H1 (cell line): ENCODE measurements around the gene BABAM2. TPM values are rescaled to one million over a fixed set of nuclear protein-coding genes. Genes with fewer than 3 reads are reported as not detected.

ENCODE experiments used
- CTCF ChIA-PET: fragments of 300-600 bp; sonication (Branson Sonifier 250); formaldehyde crosslinking; loops from one replicate; lab custom pipeline; 2021; ENCODE audit not compliant: partially characterized antibody; lab: Charles Lee
- POLR2A ChIA-PET: fragments of 300-600 bp; sonication (Branson Sonifier 250); formaldehyde crosslinking; loops from one replicate; lab custom pipeline; 2021; ENCODE audit warnings: inconsistent platforms; ENCODE audit not compliant: partially characterized antibody; lab: Charles Lee
- DNase-seq, 2 experiments: peaks; one replicate each; pipeline versions ENCODE4 v3.0.0 to v3.0.0-alpha.2; 2010 to 2022; ENCODE audit warnings: low spot score in 2 of 2, low read depth in 1 of 2, mixed read lengths in 1 of 2
- FAIRE-seq: peaks from 2 replicates; lab custom pipeline; 2011; peaks lifted over from hg19 to GRCh38; lab: Jason Lieb, UNC
- H2AFZ ChIP-seq: 2 replicates; pipeline ENCODE4 v1.8.1; 2012; ENCODE audit warnings: low read length, inconsistent platforms
- H2AK5ac ChIP-seq: 2 replicates; pipeline ENCODE4 v1.6.1; 2013; ENCODE audit warnings: low read depth, low read length
- H2BK120ac ChIP-seq: replicated peaks from 2 replicates; pipeline ENCODE3; 2013; ENCODE audit warnings: low read depth, low read length, inconsistent platforms
- H2BK12ac ChIP-seq: 2 replicates; pipeline ENCODE4 v1.6.1; 2013; ENCODE audit warnings: low read depth, low read length
- H2BK15ac ChIP-seq: 2 replicates; pipeline ENCODE4 v1.6.1; 2013; ENCODE audit warnings: low read length
- H2BK20ac ChIP-seq: 2 replicates; pipeline ENCODE4 v1.6.1; 2013; ENCODE audit warnings: low read length
- H2BK5ac ChIP-seq: 2 replicates; pipeline ENCODE4 v1.6.1; 2013; ENCODE audit warnings: low read depth, low read length
- H3K14ac ChIP-seq: 2 replicates; pipeline ENCODE4 v1.6.1; 2013; ENCODE audit warnings: inconsistent platforms; ENCODE audit not compliant: insufficient read length
- H3K18ac ChIP-seq: 2 replicates; pipeline ENCODE4 v1.6.1; 2013; ENCODE audit warnings: low read length; ENCODE audit errors: extremely low read depth
- H3K23ac ChIP-seq: 2 replicates; pipeline ENCODE4 v1.6.1; 2013; ENCODE audit warnings: inconsistent platforms; ENCODE audit not compliant: insufficient read length
- H3K23me2 ChIP-seq: 2 replicates; pipeline ENCODE4 v1.6.1; 2013; ENCODE audit warnings: low read depth, low read length
- H3K27ac ChIP-seq: 2 replicates; pipeline ENCODE4 v1.6.1; 2011; ENCODE audit warnings: low read depth, low read length, inconsistent platforms
- H3K27me3 ChIP-seq, 4 experiments: replicated peaks in 1 of 4; 1 replicate in 1 of 4; 2 replicates in 3 of 4; pipeline versions ENCODE4 v1.6.1 to v1.8.1; 2011 to 2013; ENCODE audit warnings: low read length in 3 of 4, mild to moderate bottlenecking in 3 of 4, inconsistent platforms in 2 of 4, mixed read lengths in 2 of 4, moderate library complexity in 1 of 4; ENCODE audit not compliant: control insufficient read depth in 3 of 4, insufficient read depth in 3 of 4; ENCODE audit errors: extremely low read depth in 1 of 4
- H3K36me3 ChIP-seq, 4 experiments: 2 replicates each; pipeline versions ENCODE4 v1.6.1 to v1.8.1; 2011 to 2013; ENCODE audit warnings: mild to moderate bottlenecking in 4 of 4, low read length in 3 of 4, moderate library complexity in 2 of 4, control low read depth in 1 of 4, inconsistent platforms in 1 of 4; ENCODE audit not compliant: insufficient read depth in 4 of 4, control insufficient read depth in 2 of 4
- H3K4ac ChIP-seq: replicated peaks from 2 replicates; pipeline ENCODE3; 2013; ENCODE audit warnings: low read length, low read depth, mixed read lengths, inconsistent platforms; ENCODE audit not compliant: insufficient read length
- H3K4me1 ChIP-seq, 4 experiments: replicated peaks in 1 of 4; 1 replicate in 1 of 4; 2 replicates in 3 of 4; pipeline versions ENCODE4 v1.6.1 to v1.8.1; 2011 to 2013; ENCODE audit warnings: low read length in 3 of 4, inconsistent platforms in 2 of 4, mixed read lengths in 1 of 4; ENCODE audit not compliant: insufficient read depth in 4 of 4, control insufficient read depth in 3 of 4
- H3K4me2 ChIP-seq, 2 experiments: 2 replicates each; pipeline versions ENCODE4 v1.6.1 to v1.8.1; 2011 to 2013; ENCODE audit warnings: low read depth in 2 of 2, low read length in 2 of 2, control low read depth in 1 of 2, inconsistent platforms in 1 of 2, mild to moderate bottlenecking in 1 of 2; ENCODE audit not compliant: insufficient read depth in 1 of 2
- H3K4me3 ChIP-seq, 4 experiments: fragments of 200-600, 300-600 bp in 1 of 4; sonication (generic), shearing (Covaris generic), sonication (Bioruptor Twin) in 1 of 4; 2 replicates each; pipeline versions ENCODE4 v1.5.1 to v1.8.1; 2011 to 2016; ENCODE audit warnings: low read length in 4 of 4, low read depth in 3 of 4, control low read depth in 2 of 4, inconsistent platforms in 2 of 4, mild to moderate bottlenecking in 2 of 4, mixed read lengths in 1 of 4, moderate library complexity in 1 of 4; ENCODE audit not compliant: insufficient read depth in 2 of 4; ENCODE audit errors: extremely low read depth in 1 of 4
- H3K56ac ChIP-seq: replicated peaks from 2 replicates; pipeline ENCODE3; 2013; ENCODE audit warnings: low read depth, mild to moderate bottlenecking, mixed read lengths, low read length, inconsistent platforms; ENCODE audit not compliant: insufficient read length
- H3K79me1 ChIP-seq: 2 replicates; pipeline ENCODE4 v1.6.1; 2013; ENCODE audit warnings: low read depth, low read length, control low read depth
- H3K79me2 ChIP-seq, 2 experiments: 2 replicates each; pipeline versions ENCODE4 v1.6.1 to v1.8.1; 2012 to 2013; ENCODE audit warnings: low read length in 2 of 2, mild to moderate bottlenecking in 2 of 2, inconsistent platforms in 1 of 2; ENCODE audit not compliant: insufficient read depth in 2 of 2, control insufficient read depth in 1 of 2
- H3K9ac ChIP-seq, 4 experiments: replicated peaks in 1 of 4; 1 replicate in 1 of 4; 2 replicates in 3 of 4; pipeline versions ENCODE4 v1.6.1 to v1.8.1; 2011 to 2013; ENCODE audit warnings: low read depth in 3 of 4, low read length in 3 of 4, control low read depth in 2 of 4, mild to moderate bottlenecking in 2 of 4, moderate library complexity in 2 of 4, inconsistent platforms in 1 of 4; ENCODE audit errors: extremely low read depth in 1 of 4
- H3K9me3 ChIP-seq, 2 experiments: 2 replicates each; pipeline versions ENCODE4 v1.6.1 to v1.8.1; 2012 to 2013; ENCODE audit warnings: mild to moderate bottlenecking in 2 of 2, moderate library complexity in 2 of 2, control low read depth in 1 of 2, inconsistent platforms in 1 of 2, low read depth in 1 of 2, low read length in 1 of 2, mixed read lengths in 1 of 2; ENCODE audit not compliant: insufficient read depth in 2 of 2
- H4K20me1 ChIP-seq, 2 experiments: replicated peaks in 1 of 2; 2 replicates each; pipeline versions ENCODE3 to v1.8.1; 2011 to 2013; ENCODE audit warnings: inconsistent platforms in 2 of 2, low read length in 2 of 2, mild to moderate bottlenecking in 1 of 2; ENCODE audit not compliant: insufficient read depth in 2 of 2, control insufficient read depth in 1 of 2
- H4K5ac ChIP-seq: 2 replicates; pipeline ENCODE4 v1.6.1; 2013; ENCODE audit warnings: low read length, low read depth, mixed read lengths, inconsistent platforms; ENCODE audit not compliant: insufficient read length
- H4K8ac ChIP-seq: 2 replicates; pipeline ENCODE4 v1.8.0; 2013; ENCODE audit warnings: mild to moderate bottlenecking, moderate library complexity, low read length, inconsistent platforms; ENCODE audit not compliant: insufficient read depth; ENCODE audit errors: extremely low read depth
- H4K91ac ChIP-seq: replicated peaks from 2 replicates; pipeline ENCODE3; 2013; ENCODE audit warnings: low read length, mixed read lengths, inconsistent platforms; ENCODE audit not compliant: insufficient read length
- BACH1 ChIP-seq: IDR thresholded peaks from 2 replicates; pipeline ENCODE4 v1.6.1; 2012; ENCODE audit warnings: low read length, improper control_type of control experiment
- BCL11A ChIP-seq, 2 experiments: IDR thresholded peaks; one replicate each; pipeline ENCODE4 v1.6.1; 2011; ENCODE audit warnings: low read depth in 2 of 2, low read length in 2 of 2, mild to moderate bottlenecking in 2 of 2
- CTBP2 ChIP-seq: IDR thresholded peaks from 2 replicates; pipeline ENCODE4 v1.7.0; 2011; ENCODE audit warnings: borderline replicate concordance, mild to moderate bottlenecking, moderate library complexity, mixed read lengths, low read length; ENCODE audit not compliant: insufficient read depth, insufficient read length
- E2F6 ChIP-seq: IDR thresholded peaks from 2 replicates; pipeline ENCODE4 v1.6.1; 2012; ENCODE audit warnings: inconsistent platforms
- EP300 ChIP-seq, 2 experiments: IDR thresholded peaks; 1 replicate in 1 of 2; 2 replicates in 1 of 2; pipeline ENCODE4 v1.6.1; 2011 to 2012; ENCODE audit warnings: low read depth in 2 of 2, low read length in 2 of 2, mild to moderate bottlenecking in 2 of 2, borderline replicate concordance in 1 of 2, inconsistent platforms in 1 of 2, moderate library complexity in 1 of 2
- HDAC2 ChIP-seq, 2 experiments: fragments of 300-600 bp in 1 of 2; sonication (generic) in 1 of 2; IDR thresholded peaks; 2 replicates each; pipeline ENCODE4 v1.6.1; 2011 to 2012; ENCODE audit warnings: low read depth in 2 of 2, low read length in 2 of 2, mild to moderate bottlenecking in 2 of 2, moderate library complexity in 2 of 2, borderline replicate concordance in 1 of 2, inconsistent platforms in 1 of 2
- JUN ChIP-seq: IDR thresholded peaks from 2 replicates; pipeline ENCODE4 v1.6.1; 2011; ENCODE audit warnings: low read depth, mild to moderate bottlenecking, improper control_type of control experiment, low read length
- JUND ChIP-seq: IDR thresholded peaks from 2 replicates; pipeline ENCODE4 v1.6.1; 2011; ENCODE audit warnings: mild to moderate bottlenecking, improper control_type of control experiment, low read length
- MAX ChIP-seq: IDR thresholded peaks from 2 replicates; pipeline ENCODE4 v1.6.1; 2012; ENCODE audit warnings: inconsistent platforms
- RBBP5 ChIP-seq: IDR thresholded peaks from 2 replicates; pipeline ENCODE4 v1.7.1; 2012; ENCODE audit warnings: low read depth, mild to moderate bottlenecking, inconsistent platforms, low read length, moderate library complexity, borderline replicate concordance
- TEAD4 ChIP-seq: IDR thresholded peaks from 2 replicates; pipeline ENCODE4 v1.6.1; 2012; ENCODE audit warnings: low read depth, low read length, inconsistent platforms, mixed read lengths
- WGBS, 2 experiments: shearing (Covaris generic) in 1 of 2; methylation state at CpG; one replicate each; pipeline versions ENCODE4 v1.1.6 to v1.1.7; 2013 to 2015; ENCODE audit warnings: low lambda C conversion rate in 2 of 2, mixed read lengths in 2 of 2, inconsistent platforms in 1 of 2, low coverage in 1 of 2, missing lambda C conversion rate in 1 of 2; ENCODE audit not compliant: insufficient replicate concordance in 2 of 2, insufficient coverage in 1 of 2, insufficient read length in 1 of 2; ENCODE audit errors: extremely low coverage in 1 of 2, missing lambda C conversion rate in 1 of 2; 5-methylcytosine and 5-hydroxymethylcytosine counted together
- polyA plus RNA-seq, 7 experiments: library from polyadenylated mRNA; depleted of rRNA in 3 of 7; stranded (reverse) in 5 of 7; unstranded in 2 of 7; fragments of >200 nt in 5 of 7; fragments of 200-250 nt in 2 of 7; gene quantifications; 1 replicate in 5 of 7; 2 replicates in 1 of 7; 4 replicates in 1 of 7; pipeline versions ENCODE4 v1.2.1 to v1.2.3, GENCODE V29; 2011 to 2013; ENCODE audit warnings: missing spikeins in 2 of 7, mixed read lengths in 2 of 7
- total RNA-seq: library from RNA; stranded (reverse); fragmentation: NEBNext Ultra II Directional; extraction: Animal tissue kit (Norgen Biotek cat#: 25700); gene quantifications from 2 replicates; pipeline ENCODE4 v1.2.1, GENCODE V29; 2021

The BABAM2 gene
- total and polyA plus RNA-seq, 2 of the 8 experiments (the other 6 are each of a cell fraction or from before 2014, with no cell fraction given), result 15.8 to 20.9 TPM

- no peak overlapping the region for H4K91ac ChIP-seq
- no peak for DNase-seq
- ChIA-PET POLR2A (no interaction called here), CTCF (no interaction called here)
- H4K5ac ChIP-seq, result no peak overlapping the region
- no peaks in the 10 kb centered on the region for H3K9me3 ChIP-seq
- no peak overlapping the region for H3K23ac ChIP-seq
- H3K18ac ChIP-seq, result no peak overlapping the region
- no peaks in the 10 kb centered on the region for H3K36me3 ChIP-seq
- H3K79me1 ChIP-seq, result no peaks in the 10 kb centered on the region
- H3K79me2 ChIP-seq, result no peaks in the 10 kb centered on the region
- H3K4me1 ChIP-seq, result peaks cover 0 to 3% (median 3%) of the 10 kb centered on the region in 4 experiments; a peak in 4 of 7 replicates
- H2BK15ac ChIP-seq, result no peak overlapping the region
- no peak overlapping the region for H2BK5ac ChIP-seq
- H2BK20ac ChIP-seq, result no peak overlapping the region
- H3K9ac ChIP-seq, result no peak overlapping the region
- no peak for FAIRE-seq
- H3K14ac ChIP-seq, result no peak overlapping the region
- no peak overlapping the region for H3K27ac ChIP-seq
- no peaks in the 10 kb centered on the region for H4K20me1 ChIP-seq
- H2BK120ac ChIP-seq, result no peak overlapping the region
- no peak overlapping the region for H2AFZ ChIP-seq
- H3K4ac ChIP-seq, result no peak overlapping the region
- no peak overlapping the region for H3K4me2 ChIP-seq
- WGBS, 2 experiments, result 90% methylated on average over 4 of the region's 4 CpGs; no CpG with 5 or more reads in 1 of the 2 experiments
- H3K23me2 ChIP-seq, result no peaks in the 10 kb centered on the region
- no peak overlapping the region for H3K56ac ChIP-seq
- H2BK12ac ChIP-seq, result no peak overlapping the region
- no peak overlapping the region for H3K4me3 ChIP-seq
- no peaks in the 10 kb centered on the region for H3K27me3 ChIP-seq
- H2AK5ac ChIP-seq, result no peak overlapping the region
- no peak overlapping the region for H4K8ac ChIP-seq
- no peak for TF ChIP-seq EP300 (IDR thresholded peaks at IDR 0.05; ENCODE audit: borderline replicate concordance in 1 of 2, low read depth in 2 of 2, low read length in 2 of 2)
- no peak for TF ChIP-seq JUN
- TF ChIP-seq MAX, result no peak
- no peak for TF ChIP-seq BACH1
- no peak for TF ChIP-seq BCL11A (IDR thresholded peaks at IDR 0.05; ENCODE audit: low read depth in 2 of 2, low read length in 2 of 2)
- TF ChIP-seq RBBP5, result no peak
- TF ChIP-seq CTBP2, result no peak
- TF ChIP-seq HDAC2 (IDR thresholded peaks at IDR 0.05; ENCODE audit: borderline replicate concordance in 1 of 2, low read depth in 2 of 2, low read length in 2 of 2), result no peak
- no peak for TF ChIP-seq E2F6
- no peak for TF ChIP-seq JUND
- TF ChIP-seq TEAD4, result no peak
Measured at GRCh38 chr2:28296904-28297303, 406.4 kb downstream of the BABAM2 start.
